Activated CD8-positive, alpha-beta memory T cell treated with anti-CD3 and anti-CD28 coated beads, Interleukin-2, amount 50 U/mL, for 4 hours (primary cell): ENCODE results near the gene RCBTB2.

Source experiments
- DNase-seq: peaks from one replicate; pipeline ENCODE4 v3.0.0-alpha.2; 2020

RCBTB2 gene

DNA sequence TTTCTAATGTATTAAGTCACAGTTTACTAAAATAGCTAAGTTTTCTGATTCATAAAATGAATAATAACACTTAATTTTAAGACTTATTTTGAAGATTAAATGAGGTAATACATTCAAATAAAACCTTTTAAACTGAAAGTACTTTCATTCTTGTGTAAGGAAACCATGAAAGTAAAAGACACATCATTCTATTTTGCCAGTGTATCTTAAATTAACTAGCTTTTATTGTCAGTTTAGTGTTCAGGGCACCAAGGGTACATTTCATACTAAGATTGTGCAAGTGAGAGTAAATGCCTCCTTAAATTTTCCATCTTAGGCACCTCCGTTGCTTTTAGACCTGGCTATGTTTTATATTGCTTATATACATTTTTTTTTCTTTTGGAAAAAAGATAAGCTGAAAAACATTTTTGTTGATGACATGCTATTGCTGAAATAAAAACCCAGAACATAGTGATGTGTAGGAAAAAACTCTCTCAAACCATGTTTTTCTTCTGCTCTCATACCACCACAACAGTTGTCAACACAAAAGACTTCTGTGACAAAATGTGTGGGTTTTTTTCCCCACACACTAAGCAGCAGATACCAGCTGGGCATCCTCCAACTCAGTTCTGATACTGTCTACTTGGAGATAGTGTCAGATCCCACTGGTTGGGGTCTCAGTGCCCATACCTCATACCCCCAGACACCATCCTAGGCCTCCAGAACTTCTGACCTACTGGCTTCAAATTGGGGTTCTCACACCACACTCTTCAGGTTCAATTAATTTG, 89.3 kb downstream of the RCBTB2 start:
- no peak for DNase-seq
